Measurements from ENCODE around the gene PRDM2.

The PRDM2 gene

DNA sequence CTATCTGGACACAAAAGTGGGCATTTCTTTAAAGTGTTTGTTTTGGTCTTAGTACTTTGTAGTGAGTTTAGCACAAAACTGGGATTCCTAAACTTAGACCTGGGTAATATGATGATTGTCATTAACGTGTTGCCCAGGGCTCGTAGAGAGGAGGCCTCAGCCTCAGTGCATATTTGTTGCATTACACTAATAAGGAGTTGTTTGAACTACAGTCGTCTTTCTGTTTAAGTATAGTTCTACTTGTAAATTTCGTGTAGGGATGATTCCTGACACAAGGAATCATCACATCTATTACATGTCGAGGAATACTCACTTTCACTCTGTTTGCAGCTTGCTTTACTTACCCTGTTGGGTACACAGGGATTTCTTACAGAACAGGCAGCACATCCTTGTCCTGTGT is 85.0 kb downstream of the PRDM2 start:
- no peak overlapping the region for H3K4me3 ChIP-seq (replicated peaks; ENCODE audit: low read depth, low read length)
- TF ChIP-seq, protein P1, sequence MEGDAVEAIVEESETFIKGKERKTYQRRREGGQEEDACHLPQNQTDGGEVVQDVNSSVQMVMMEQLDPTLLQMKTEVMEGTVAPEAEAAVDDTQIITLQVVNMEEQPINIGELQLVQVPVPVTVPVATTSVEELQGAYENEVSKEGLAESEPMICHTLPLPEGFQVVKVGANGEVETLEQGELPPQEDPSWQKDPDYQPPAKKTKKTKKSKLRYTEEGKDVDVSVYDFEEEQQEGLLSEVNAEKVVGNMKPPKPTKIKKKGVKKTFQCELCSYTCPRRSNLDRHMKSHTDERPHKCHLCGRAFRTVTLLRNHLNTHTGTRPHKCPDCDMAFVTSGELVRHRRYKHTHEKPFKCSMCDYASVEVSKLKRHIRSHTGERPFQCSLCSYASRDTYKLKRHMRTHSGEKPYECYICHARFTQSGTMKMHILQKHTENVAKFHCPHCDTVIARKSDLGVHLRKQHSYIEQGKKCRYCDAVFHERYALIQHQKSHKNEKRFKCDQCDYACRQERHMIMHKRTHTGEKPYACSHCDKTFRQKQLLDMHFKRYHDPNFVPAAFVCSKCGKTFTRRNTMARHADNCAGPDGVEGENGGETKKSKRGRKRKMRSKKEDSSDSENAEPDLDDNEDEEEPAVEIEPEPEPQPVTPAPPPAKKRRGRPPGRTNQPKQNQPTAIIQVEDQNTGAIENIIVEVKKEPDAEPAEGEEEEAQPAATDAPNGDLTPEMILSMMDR (IDR thresholded peaks at IDR 0.05; ENCODE audit: low read depth, low read length, missing control alignments), result no peak
- no peak for DNase-seq (ENCODE audit: extremely low read depth, low read depth)

DNA sequence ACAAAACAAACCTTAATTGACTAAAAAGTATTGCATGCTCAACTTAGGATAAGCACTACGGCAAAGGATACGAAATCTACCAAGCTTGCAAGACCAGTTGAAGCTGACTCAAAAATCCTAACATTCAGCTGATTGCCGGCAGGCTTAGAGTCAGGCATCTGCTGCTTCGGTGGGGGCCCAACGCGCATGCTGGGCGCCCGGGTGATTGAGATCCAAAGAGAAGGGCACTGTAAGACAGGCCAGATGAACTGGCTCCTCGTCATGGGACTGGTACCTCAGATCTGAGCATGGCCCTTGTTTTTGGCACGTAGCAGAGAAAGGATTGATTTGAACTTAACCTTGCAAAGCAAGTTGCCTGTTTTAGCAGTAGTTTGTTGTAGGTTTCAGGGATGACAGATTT is 86.6 kb downstream of the PRDM2 start:
- DNase-seq (ENCODE audit: extremely low read depth, low read depth), result no peak
- H3K4me3 ChIP-seq (replicated peaks; ENCODE audit: low read depth, low read length), result no peak overlapping the region
- TF ChIP-seq, protein P1 (IDR thresholded peaks at IDR 0.05; ENCODE audit: low read depth, low read length, missing control alignments), result no peak

DNA sequence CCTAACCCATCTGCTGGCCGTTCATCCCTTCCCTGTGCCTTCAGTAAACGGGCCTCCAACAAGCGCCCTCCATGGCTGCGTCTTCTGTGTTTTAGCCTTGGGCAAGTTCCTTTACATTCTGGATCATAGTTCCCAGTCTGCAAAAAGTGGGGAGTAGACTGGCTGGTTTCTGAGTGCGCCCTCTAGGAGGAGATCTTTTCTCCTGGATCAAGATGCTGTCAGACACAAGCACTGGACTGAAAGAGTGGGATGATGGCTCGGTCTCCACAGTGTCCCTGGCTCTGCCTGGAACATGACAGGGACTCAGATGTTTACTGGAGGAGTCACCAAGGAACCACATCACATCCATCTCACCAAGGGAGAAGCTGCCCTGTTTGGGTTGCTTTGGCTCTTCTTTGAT is 88.8 kb downstream of the PRDM2 start:
- no peak for DNase-seq (ENCODE audit: extremely low read depth, low read depth)
- TF ChIP-seq, protein P1 (IDR thresholded peaks at IDR 0.05; ENCODE audit: low read depth, low read length, missing control alignments), result no peak
- no peak overlapping the region for H3K4me3 ChIP-seq (replicated peaks; ENCODE audit: low read depth, low read length)

DNA sequence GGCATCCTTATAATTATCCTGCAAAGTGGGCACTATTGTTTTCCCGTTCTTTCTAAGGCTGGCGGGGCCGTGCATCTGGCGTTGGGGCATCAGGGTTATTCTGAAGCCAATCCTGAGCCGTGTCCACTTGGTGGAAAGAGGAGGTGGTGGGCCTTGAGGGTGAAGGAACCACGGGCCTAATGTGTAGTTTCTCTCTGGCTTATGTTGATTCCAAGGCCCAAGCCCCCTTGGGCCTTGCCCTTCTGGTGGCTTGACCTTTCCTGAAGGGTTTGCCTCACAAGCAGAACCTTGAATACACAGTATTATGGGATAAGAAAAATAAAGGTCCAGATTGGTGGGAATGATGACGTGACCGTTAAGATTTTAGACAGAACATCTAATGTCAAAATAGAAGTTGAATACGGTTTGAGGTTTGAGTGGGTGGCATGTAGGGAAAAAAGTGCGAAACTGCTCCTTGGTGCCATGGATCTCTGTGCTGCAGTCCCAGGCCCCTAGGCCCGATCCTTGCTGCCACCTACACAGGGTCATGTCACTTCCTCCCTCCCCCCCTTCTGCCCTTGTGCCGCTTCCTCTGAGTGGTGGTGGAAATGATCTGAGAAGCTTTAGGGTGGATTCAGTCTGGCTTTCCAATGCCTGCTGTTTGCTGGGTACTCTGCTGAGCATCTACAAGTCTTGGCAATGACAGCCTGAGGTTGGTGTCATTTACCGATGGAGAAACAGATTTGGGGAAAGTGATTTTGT is 90.5 kb downstream of the PRDM2 start:
- TF ChIP-seq, protein P1 (IDR thresholded peaks at IDR 0.05; ENCODE audit: low read depth, low read length, missing control alignments), result no peak
- H3K4me3 ChIP-seq (replicated peaks; ENCODE audit: low read depth, low read length), result no peak overlapping the region
- DNase-seq (ENCODE audit: extremely low read depth, low read depth), result no peak

DNA sequence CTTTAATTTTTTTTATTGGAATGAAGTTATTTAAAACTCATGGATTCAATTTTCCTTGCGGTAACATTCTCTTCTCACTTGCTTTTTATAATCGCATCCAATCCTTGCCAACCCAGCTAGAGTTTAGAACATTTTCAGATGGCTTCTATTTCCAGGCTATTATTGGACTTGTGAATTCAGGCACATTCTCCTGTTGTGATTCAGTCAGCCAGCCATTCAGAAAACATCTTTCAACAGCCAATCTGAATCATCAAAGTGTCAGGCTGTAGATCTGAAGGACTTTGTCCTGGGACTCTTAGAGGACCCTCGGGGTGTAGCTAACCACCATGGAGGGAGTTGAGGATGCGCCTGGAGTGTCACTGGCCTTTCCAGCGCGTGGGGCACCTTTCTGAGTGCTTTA is 92.4 kb downstream of the PRDM2 start:
- no peak overlapping the region for H3K4me3 ChIP-seq (replicated peaks; ENCODE audit: low read depth, low read length)
- TF ChIP-seq, protein P1 (IDR thresholded peaks at IDR 0.05; ENCODE audit: low read depth, low read length, missing control alignments), result no peak
- no peak for DNase-seq (ENCODE audit: extremely low read depth, low read depth)

DNA sequence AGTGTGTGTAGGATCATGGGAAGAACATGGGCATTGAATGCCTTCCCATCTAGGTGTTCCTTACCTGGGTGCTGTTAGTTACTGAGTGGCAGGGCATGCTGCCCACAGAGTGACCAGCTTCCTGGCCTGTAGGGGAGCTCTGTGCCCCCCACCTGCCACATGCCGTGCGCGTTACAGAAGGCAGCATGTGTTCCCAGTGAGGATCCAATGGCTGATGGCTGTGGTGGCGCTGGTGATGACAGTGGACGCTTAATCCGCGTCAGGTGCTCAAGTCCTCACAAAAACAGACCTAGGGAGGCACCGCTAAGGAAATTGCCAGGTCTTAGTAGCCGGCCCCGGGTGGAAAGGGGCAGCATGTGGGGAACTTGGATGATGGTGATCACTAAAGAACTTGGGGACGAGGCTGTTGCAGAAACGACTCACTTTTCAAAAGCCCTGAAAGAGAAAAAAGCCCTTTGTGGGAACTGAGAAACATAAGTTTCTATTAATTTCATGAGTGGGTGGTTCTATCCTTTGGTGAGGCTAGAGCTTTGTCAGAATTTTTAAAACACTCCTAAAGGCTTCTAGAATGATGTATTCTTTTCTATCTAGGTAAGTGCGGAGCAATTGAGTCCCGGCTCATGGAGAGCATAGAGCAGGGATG is 93.2 kb downstream of the PRDM2 start:
- TF ChIP-seq, protein P1 (IDR thresholded peaks at IDR 0.05; ENCODE audit: low read depth, low read length, missing control alignments), result no peak
- H3K4me3 ChIP-seq (replicated peaks; ENCODE audit: low read depth, low read length), result no peak overlapping the region
- DNase-seq (ENCODE audit: extremely low read depth, low read depth), result no peak

Data from HFF-Myc (cell line).